ENCODE measurements around the gene ZNF101. TPM values are rescaled to one million over a fixed set of nuclear protein-coding genes. Genes with fewer than 3 reads are reported as not detected.

ZNF101 gene
- total and polyA plus RNA-seq, 3 donors from 2014 or later, result 9.2 to 15.6 (median 12.0) TPM

DNA sequence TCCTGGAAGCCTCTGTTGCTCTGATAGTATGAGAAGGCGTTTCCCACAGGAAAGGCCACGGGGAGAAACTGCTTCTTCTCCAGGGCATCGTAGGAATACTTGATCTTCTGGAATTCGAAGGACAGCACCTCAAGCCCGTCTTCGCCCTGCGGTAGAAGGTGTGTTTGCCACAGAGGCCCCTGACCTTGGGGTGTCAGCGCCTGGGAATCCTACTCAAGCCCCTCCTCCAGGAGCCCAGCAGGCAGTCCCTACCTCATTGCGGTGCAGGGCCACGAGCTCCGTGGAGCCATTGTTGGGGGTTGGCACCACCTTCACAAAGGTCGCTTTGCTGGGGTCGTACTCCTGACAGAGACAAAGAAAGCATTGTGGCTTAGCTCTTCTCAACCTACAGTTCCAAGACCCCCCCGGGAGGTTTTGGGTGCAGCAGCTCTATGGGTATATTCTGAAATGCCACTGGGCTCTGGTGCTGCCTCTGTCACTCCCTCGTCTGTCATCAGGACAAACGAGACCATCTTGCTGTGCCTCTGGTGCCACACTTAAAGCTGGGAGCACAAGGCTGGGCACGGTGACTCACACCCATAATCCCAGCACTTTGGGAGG is 8.9 kb upstream of the ZNF101 start:
- WGBS, 2 donors, result 83 to 90% methylated on average over 13 to 16 of the region's 17 CpGs
- TF ChIP-seq POLR2A (IDR thresholded peaks at IDR 0.05), result no peak
- TF ChIP-seq, protein P1, sequence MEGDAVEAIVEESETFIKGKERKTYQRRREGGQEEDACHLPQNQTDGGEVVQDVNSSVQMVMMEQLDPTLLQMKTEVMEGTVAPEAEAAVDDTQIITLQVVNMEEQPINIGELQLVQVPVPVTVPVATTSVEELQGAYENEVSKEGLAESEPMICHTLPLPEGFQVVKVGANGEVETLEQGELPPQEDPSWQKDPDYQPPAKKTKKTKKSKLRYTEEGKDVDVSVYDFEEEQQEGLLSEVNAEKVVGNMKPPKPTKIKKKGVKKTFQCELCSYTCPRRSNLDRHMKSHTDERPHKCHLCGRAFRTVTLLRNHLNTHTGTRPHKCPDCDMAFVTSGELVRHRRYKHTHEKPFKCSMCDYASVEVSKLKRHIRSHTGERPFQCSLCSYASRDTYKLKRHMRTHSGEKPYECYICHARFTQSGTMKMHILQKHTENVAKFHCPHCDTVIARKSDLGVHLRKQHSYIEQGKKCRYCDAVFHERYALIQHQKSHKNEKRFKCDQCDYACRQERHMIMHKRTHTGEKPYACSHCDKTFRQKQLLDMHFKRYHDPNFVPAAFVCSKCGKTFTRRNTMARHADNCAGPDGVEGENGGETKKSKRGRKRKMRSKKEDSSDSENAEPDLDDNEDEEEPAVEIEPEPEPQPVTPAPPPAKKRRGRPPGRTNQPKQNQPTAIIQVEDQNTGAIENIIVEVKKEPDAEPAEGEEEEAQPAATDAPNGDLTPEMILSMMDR (IDR thresholded peaks at IDR 0.05), result no peak
- Histone ChIP-seq H3K36me3 (ENCODE audit: low read depth, missing control alignments) (no peaks in the 10 kb centered on the region), H3K4me3 (no peak overlapping the region), H3K27ac (no peak overlapping the region), H3K4me1 (peaks cover 10% of the 10 kb centered on the region), H3K9me3 (no peaks in the 10 kb centered on the region), H3K27me3 (no peaks in the 10 kb centered on the region)
- no peak for DNase-seq
- intact Hi-C loops (cut with DNase I; ENCODE audit: low total_unique reads), result no loop called here

DNA sequence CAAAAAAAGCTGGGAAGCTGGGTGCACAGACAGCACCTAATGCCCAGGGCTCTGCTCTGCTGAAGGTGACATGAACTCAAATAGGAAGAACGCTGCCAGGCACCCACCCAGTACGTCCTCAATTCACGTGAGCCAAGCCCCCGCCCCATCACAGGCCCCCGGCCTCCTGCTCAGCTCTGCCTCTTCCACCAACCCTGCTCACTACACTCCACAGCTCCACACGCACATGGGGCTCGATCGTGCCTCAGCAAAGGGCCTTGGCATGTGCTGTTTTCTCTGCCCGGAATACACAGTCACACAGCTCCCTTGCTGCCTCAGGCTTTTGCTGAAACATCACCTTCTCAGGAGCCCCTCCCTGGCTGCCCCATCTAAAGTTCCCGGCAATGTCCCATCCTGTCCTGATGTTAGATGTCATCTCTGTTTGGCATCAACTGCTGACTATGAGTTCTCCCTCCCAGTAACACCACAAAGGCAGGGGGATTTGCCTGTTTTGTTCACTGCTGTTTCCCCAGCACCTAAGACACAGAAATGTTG is 7.4 kb upstream of the ZNF101 start:
- Histone ChIP-seq H3K36me3 (ENCODE audit: low read depth, missing control alignments) (no peaks in the 10 kb centered on the region), H3K4me1 (peaks cover 10% of the 10 kb centered on the region), H3K9me3 (no peaks in the 10 kb centered on the region), H3K4me3 (no peak overlapping the region), H3K27ac (no peak overlapping the region), H3K27me3 (no peaks in the 10 kb centered on the region)
- 86 to 87% methylated on average over 10 of the region's 10 CpGs for WGBS, 2 donors
- no peak for DNase-seq
- intact Hi-C loops (cut with DNase I; ENCODE audit: low total_unique reads), result no loop called here
- no peak for TF ChIP-seq POLR2A (IDR thresholded peaks at IDR 0.05)
- TF ChIP-seq, protein P1 (IDR thresholded peaks at IDR 0.05), result no peak

DNA sequence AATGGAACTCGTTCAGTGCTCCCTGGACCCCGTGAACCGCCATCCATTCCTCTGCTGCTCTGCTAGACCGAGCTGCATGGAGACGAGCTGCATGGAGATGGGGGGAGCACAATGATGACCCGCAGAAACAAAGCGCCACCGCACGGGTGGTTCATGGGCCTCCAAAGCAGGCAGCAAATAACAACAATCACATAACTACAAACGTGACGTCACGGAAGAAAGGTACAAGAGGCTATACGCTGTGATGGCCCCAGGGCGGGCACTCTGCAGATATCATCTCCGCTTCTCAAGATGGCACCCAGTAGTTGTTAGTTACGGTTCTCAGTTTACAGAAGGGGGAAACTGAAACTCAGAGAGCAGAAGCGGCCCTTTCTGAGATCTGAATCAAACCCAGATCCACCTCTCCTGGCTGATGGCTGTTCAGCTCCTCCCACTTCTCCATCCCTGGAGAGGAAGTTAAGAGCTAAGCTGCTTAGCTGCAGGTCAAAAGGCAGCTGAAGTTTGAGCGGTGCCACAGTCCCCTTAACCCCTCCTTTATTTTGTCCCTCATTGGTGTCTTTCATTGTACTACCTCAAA is 6.9 kb upstream of the ZNF101 start:
- WGBS, 2 donors, result 71 to 82% methylated on average over 18 of the region's 18 CpGs
- no peak for DNase-seq
- intact Hi-C loops (cut with DNase I; ENCODE audit: low total_unique reads), result no loop called here

DNA sequence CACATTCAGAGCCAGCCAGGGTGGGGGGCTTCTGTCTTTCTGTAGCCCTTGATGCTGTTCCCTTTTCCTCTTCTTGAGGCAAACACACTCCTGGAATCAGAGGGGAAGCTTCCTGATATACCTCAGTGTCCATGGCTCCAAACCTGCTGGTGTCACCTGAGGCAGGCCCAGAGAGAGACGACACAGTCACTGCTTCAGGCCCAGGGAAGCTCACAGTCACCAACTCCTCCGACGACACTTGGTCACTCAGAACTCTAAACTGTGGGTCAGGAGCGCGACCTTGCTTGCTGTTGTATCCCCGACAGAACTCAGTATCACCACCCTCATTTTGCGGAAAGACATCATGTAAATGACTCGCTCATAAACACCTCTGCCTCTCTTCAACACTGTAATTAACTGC is 6.3 kb upstream of the ZNF101 start:
- 66 to 67% methylated on average over 8 of the region's 8 CpGs for WGBS, 2 donors
- intact Hi-C loops (cut with DNase I; ENCODE audit: low total_unique reads), result no loop called here
- TF ChIP-seq, protein P1 (IDR thresholded peaks at IDR 0.05), result no peak
- TF ChIP-seq POLR2A (IDR thresholded peaks at IDR 0.05), result no peak
- H3K36me3 ChIP-seq (ENCODE audit: low read depth, missing control alignments), result no peaks in the 10 kb centered on the region
- peaks cover 10% of the 10 kb centered on the region for H3K4me1 ChIP-seq
- no peak overlapping the region for H3K27ac ChIP-seq
- H3K27me3 ChIP-seq, result no peaks in the 10 kb centered on the region
- H3K9me3 ChIP-seq, result no peaks in the 10 kb centered on the region
- DNase-seq, result no peak
- no peak overlapping the region for H3K4me3 ChIP-seq

More for the DNA sequence above, 6.9 kb upstream of the ZNF101 start:
- Histone ChIP-seq H3K9me3 (no peaks in the 10 kb centered on the region), H3K4me3 (no peak overlapping the region), H3K27me3 (no peaks in the 10 kb centered on the region), H3K27ac (no peak overlapping the region), H3K36me3 (ENCODE audit: low read depth, missing control alignments) (no peaks in the 10 kb centered on the region), H3K4me1 (peaks cover 10% of the 10 kb centered on the region)
- TF ChIP-seq, protein P1 (IDR thresholded peaks at IDR 0.05), result no peak
- TF ChIP-seq POLR2A (IDR thresholded peaks at IDR 0.05), result no peak

All from testis (tissue), 3 donors.